Kidney epithelial cell (primary cell): Measurements from ENCODE around the gene DPH2. TPM values are rescaled to one million over a fixed set of nuclear protein-coding genes. Genes with fewer than 3 reads are reported as not detected.

ENCODE experiments used
- DNase-seq: peaks from one replicate; pipeline ENCODE4 v3.0.0-alpha.2; 2010; ENCODE audit warnings: low read depth
- H3K27me3 ChIP-seq: 2 replicates; pipeline ENCODE4 v1.6.0; 2011; ENCODE audit warnings: low read length; ENCODE audit not compliant: control insufficient read depth, insufficient read depth
- H3K36me3 ChIP-seq: 2 replicates; pipeline ENCODE4 v1.5.1; 2011; ENCODE audit warnings: low read length; ENCODE audit not compliant: control insufficient read depth, insufficient read depth
- H3K4me3 ChIP-seq: 2 replicates; pipeline ENCODE4 v1.5.1; 2011; ENCODE audit warnings: low read depth, mild to moderate bottlenecking, control low read depth, low read length
- CTCF ChIP-seq: IDR thresholded peaks from 2 replicates; pipeline ENCODE4 v1.5.1; 2011; ENCODE audit warnings: mild to moderate bottlenecking, moderate library complexity, low read length, control low read depth, inconsistent platforms; ENCODE audit not compliant: insufficient read depth, poor library complexity, severe bottlenecking
- total RNA-seq: library from RNA; depleted of rRNA; stranded (reverse); fragments of >200 nt; gene quantifications from 2 replicates; pipeline ENCODE4 v1.2.3, GENCODE V29; 2015

DPH2 gene
- total RNA-seq, 1 donor from 2014 or later = 45.8 TPM

GRCh38 chr1:44013949-44014348 lies 44.1 kb downstream of the DPH2 start:
- Histone ChIP-seq H3K4me3 (no peak overlapping the region), H3K36me3 (no peaks in the 10 kb centered on the region), H3K27me3 (peaks cover 15% of the 10 kb centered on the region)
- no peak for DNase-seq
- no peak for TF ChIP-seq CTCF

- no peak for TF ChIP-seq CTCF
- Histone ChIP-seq H3K36me3 (no peaks in the 10 kb centered on the region), H3K4me3 (no peak overlapping the region), H3K27me3 (peaks cover 15% of the 10 kb centered on the region)
- DNase-seq = no peak
Measured at GRCh38 chr1:44014365-44015104, 44.7 kb downstream of the DPH2 start.

GRCh38 chr1:44015206-44015605 lies 45.4 kb downstream of the DPH2 start:
- no peak overlapping the region for H3K4me3 ChIP-seq
- DNase-seq = no peak
- H3K27me3 ChIP-seq = peaks cover 15% of the 10 kb centered on the region
- TF ChIP-seq CTCF = no peak
- H3K36me3 ChIP-seq = no peaks in the 10 kb centered on the region

- TF ChIP-seq CTCF = no peak
- DNase-seq = no peak
- H3K4me3 ChIP-seq = no peak overlapping the region
- H3K36me3 ChIP-seq = no peaks in the 10 kb centered on the region
- peaks cover 15% of the 10 kb centered on the region for H3K27me3 ChIP-seq
Measured at GRCh38 chr1:44016041-44016889, 46.5 kb downstream of the DPH2 start.

GRCh38 chr1:44016890-44017400 lies 47.1 kb downstream of the DPH2 start:
- Histone ChIP-seq H3K27me3 (peaks cover 15% of the 10 kb centered on the region), H3K4me3 (no peak overlapping the region), H3K36me3 (no peaks in the 10 kb centered on the region)
- DNase-seq = no peak
- TF ChIP-seq CTCF = no peak
